Hepatocyte (in vitro differentiated cells): Measurements from ENCODE around the gene ZDHHC7.

Source experiments
- EZH2 ChIP-seq: fragments of 200-600 bp; sonication (generic); IDR thresholded peaks from 2 replicates; pipeline ENCODE4 v1.6.1; 2016; ENCODE audit warnings: antibody characterized with exemption, mild to moderate bottlenecking, borderline replicate concordance
- EZH2phosphoT487 ChIP-seq: fragments of 200-600 bp; sonication (generic); IDR thresholded peaks from one replicate; pipeline ENCODE4 v1.6.1; 2018; ENCODE audit warnings: antibody characterized with exemption, mild to moderate bottlenecking, low read depth, moderate library complexity; ENCODE audit not compliant: unreplicated experiment, severe bottlenecking
- TF ChIP-seq, protein P1 (sequence below): fragments of 200-600 bp; sonication (generic); IDR thresholded peaks from 2 replicates; pipeline ENCODE4 v1.5.1; 2016; ENCODE audit warnings: antibody characterized with exemption, mild to moderate bottlenecking; ENCODE audit not compliant: poor library complexity

DNA sequence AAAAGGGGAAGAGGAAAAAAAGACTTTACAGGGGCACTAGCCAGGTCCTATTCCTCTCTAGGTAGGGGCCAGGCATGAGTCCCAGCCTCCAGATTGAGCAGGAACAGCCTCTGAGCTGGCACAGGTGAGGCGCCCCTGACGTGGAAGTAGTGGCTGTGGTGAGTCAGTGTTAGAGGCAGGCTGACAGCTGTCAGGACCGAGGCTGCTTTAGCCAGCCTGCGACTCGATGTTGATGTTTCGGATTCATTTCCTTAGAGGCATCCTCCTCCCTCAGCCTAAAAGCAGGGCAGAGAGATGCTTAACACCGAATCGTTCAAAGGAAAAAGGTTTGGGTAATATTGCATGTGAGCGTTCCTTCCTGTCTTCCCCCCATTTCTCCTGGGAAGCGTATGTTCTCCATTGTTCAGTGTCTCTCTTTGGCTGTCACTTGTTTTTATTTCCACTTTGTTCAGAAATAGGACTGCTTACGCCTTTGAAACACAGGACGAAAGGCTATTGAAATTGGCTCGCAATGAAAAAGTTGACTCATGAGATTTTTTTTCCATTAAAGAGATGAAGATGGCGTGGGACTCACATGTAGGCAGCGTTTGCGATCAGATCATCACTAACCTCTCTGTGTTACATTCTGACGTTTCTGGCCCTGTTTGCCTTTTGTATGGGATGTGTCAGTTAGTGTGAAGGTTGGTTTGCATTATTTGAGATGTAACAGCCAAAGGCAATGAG lies 17.5 kb upstream of the ZDHHC7 start:
- TF ChIP-seq EZH2: no peak
- TF ChIP-seq, protein P1, sequence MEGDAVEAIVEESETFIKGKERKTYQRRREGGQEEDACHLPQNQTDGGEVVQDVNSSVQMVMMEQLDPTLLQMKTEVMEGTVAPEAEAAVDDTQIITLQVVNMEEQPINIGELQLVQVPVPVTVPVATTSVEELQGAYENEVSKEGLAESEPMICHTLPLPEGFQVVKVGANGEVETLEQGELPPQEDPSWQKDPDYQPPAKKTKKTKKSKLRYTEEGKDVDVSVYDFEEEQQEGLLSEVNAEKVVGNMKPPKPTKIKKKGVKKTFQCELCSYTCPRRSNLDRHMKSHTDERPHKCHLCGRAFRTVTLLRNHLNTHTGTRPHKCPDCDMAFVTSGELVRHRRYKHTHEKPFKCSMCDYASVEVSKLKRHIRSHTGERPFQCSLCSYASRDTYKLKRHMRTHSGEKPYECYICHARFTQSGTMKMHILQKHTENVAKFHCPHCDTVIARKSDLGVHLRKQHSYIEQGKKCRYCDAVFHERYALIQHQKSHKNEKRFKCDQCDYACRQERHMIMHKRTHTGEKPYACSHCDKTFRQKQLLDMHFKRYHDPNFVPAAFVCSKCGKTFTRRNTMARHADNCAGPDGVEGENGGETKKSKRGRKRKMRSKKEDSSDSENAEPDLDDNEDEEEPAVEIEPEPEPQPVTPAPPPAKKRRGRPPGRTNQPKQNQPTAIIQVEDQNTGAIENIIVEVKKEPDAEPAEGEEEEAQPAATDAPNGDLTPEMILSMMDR: no peak
- no peak for TF ChIP-seq EZH2phosphoT487
